Measurements from ENCODE around the gene ASIC1. TPM values are rescaled to one million over a fixed set of nuclear protein-coding genes. Genes with fewer than 3 reads are reported as not detected.

ASIC1 gene
- total RNA-seq (2022; extraction: Qiagen RNA extraction), result 5.0 to 6.3 TPM (median 5.3 TPM) in 5 replicates

DNA sequence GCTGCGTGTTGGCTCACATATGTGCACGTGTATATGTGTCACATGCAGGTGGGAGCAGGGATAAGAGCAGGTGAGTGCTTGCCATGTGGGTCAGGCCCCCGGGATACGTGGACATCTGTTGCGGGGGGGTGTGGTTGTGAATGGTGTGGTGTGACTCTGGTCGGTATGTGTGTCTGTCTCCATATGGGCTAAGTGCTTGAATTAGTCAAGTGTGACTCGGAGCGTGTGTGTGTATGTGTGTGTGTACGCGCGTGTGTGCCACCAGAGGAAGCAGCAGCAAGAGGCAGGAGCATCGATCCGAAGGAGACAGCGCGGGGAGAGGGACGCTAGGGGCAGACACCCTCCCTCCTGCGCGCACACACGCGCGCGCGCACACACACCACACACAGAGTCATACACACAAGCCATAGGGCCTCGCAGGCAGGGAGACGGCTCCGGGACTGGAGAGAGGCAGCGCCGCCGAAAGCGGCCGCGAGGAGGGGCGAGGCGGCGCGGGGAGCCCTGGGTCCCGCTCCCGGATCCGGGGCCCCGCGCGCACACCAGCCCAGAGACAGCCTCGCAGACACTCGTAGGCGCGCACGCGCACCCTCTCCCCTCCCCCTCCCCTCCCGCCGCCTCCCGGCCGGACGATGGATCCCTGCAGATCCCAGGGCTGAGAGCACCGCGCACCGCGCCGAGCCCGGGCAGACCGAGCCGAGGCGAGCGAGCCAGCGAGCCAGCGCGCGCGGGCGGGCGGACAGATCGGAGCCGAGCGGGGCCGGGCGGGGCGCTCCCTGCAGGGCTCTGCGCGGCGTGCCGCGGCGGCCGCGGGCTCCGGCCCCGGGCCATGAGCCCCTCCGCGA, at the start of gene ASIC1:
Gene ASIC1, plus strand, starts transcription at position 597 of the 842 bp plus-strand sequence. CDS start 1,171 bp downstream, outside the sequence.

DNA sequence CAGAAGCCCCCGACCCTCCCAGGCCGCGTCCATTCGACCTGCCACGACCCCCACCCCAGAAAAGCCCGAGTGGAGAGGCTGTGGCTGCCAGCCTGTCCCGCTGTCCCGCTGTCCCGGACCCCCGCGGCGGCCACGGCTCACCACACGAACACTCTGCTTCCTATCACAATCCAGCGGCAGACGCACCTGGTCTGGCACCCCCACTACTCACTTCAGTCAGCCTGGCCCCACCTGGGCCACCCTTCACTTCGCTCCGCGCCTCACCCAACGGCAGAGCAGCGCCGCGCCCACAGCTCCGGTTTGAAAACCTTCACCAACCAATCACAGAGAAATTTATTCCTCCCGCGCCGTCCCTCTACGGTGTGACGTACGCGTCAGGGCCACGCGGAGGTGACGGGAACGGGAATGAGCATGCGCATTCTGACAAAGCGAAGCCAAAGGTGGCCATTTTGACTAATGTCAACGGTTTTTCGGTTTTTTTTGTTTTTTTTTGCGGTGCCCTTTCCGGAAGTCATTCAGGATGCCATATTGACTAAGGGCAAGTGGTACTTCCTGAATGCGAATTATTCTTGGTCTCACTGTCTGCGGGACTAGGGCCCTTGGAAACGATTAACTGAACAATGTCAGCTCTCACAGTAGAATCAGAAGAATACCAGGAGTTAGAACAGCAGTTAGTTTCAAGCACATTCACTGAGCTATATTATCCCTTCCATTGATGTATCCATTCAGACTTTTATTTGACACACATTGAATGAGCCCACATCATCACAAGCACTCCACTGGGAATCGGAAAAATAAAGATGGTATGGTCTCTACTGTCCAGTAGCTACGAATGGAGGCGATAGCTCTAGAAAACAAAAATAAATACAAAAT, 32.0 kb upstream of the ASIC1 start, which contains the start of gene RACGAP1:
Gene RACGAP1, minus strand, starts transcription at position 308 of the 873 bp plus-strand sequence. CDS start 8,779 bp downstream, outside the sequence.

DNA sequence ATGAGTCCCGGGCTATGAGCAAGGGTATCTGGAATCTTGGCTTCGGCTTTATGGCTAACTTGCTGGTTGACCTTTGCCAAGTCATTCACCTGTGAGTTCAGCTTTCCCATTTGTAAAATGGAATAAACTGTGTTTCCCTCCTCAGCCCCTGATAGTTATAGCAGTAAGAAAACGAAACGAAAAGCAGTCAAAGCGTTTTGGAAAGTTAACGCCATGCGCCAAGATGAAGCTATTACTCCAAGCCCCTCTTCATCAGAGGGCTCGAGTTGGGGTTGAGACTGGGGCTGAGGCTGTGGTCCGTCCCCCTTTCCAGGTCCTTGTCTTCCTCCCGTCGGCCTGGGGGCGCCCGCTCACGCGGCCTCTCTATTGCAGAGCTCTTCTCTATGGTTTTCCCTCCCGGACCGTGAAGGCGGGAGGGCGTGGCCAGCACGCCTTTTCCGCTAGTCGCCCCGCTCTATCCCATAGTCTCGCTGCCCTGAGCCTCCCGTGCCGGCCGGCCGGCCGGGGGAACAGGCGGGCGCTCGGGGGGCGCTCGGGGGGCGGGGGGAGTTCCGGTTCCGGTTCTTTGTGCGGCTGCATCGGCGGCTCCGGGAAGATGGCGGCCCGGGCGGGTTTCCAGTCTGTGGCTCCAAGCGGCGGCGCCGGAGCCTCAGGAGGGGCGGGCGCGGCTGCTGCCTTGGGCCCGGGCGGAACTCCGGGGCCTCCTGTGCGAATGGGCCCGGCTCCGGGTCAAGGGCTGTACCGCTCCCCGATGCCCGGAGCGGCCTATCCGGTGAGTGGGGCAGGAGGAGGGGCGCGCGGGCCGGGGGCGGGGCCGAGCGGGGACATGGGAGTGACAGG, 27.6 kb downstream of the ASIC1 start, which contains the start of gene SMARCD1:
Gene SMARCD1, plus strand, starts transcription at position 568 of the 840 bp plus-strand sequence. Its CDS starts 28 bp downstream, at position 596.

DNA sequence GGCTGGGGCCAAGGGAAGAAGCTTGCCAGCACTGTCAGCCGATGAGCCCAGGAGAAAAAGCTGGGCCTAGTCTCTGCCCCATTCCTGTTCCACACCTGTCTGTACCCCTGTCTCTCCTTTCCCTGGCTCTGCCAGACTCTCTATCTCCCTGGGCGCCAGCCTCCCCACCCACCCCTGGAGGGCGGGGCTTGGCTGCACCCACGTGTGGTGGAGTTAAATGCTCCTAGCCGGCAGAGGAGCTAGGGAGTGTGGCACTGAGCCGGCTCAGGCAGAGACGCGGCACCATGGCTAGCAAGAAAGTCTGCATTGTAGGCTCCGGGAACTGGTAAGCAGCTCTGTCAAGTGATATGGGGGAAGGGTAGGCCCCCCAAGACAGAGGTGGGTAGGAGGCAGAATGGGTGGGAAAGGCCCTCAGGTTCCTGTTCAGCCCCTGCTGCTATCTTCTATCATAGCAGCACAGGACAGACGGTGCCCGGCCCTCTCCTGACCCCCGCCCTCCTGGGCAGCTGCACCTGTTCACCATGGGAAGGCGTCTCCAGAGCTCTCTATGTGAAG, 46.4 kb downstream of the ASIC1 start, which contains the start of gene GPD1:
Gene GPD1, plus strand, starts transcription at position 242 of the 555 bp plus-strand sequence. Its CDS starts 43 bp downstream, at position 285.

DNA sequence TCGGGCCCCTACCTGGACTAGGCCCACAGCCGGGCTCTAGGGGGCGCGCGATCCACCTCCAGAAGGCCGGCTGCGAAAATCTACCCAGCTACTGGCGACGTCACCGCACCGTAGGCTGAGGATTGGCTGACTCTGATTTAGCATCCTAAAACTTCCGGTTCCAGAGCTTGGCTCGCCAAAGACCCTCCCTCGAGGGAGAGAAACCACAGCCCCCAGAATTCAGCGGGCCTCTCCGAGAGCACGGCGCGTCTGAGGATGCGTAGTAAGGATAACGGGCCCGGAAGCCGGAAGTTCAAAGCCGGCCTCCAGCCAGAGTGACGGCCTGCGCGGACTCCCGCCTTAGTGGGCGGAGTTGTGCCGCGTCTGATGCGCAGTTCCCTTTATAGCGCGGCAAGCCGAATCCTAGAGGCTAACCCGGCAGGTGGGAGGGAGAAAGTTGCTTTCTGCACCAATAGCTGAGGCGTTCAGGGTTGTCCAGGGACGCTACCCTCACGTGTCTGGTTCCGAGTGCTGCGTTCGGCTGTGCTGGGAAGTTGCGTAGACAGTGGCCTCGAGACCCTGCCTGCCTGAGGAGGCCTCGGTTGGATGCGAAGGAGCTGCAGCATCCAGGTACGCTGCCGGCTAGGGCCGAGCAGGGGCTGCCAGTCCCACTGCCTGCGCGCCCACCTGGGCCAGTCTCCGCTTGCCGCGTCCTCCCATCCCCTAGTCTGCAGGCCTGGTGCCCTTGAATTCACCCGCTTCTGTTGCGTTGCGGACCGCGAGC, 54.5 kb downstream of the ASIC1 start, which contains the start of gene COX14:
Gene COX14, plus strand, starts transcription at position 544 of the 763 bp plus-strand sequence. CDS start 7,808 bp downstream, outside the sequence.

Other genes starting within 250 kb of the ASIC1 start
- 6.6 to 9.3 TPM (median 8.5 TPM) in 5 replicates for gene NCKAP5L, start 229.2 kb upstream of the ASIC1 start, total RNA-seq (2022; extraction: Qiagen RNA extraction)
- 3.7 to 4.3 TPM (median 4.0 TPM) in 5 replicates for gene BCDIN3D, start 214.5 kb upstream of the ASIC1 start, total RNA-seq (2022; extraction: Qiagen RNA extraction)
- not detected in 5 replicates for gene FAIM2, start 153.7 kb upstream of the ASIC1 start, total RNA-seq (2022; extraction: Qiagen RNA extraction)
- gene AQP2, start 106.9 kb upstream of the ASIC1 start, total RNA-seq (2022; extraction: Qiagen RNA extraction), result not detected in 5 replicates
- gene AQP5, start 95.7 kb upstream of the ASIC1 start, total RNA-seq (2022; extraction: Qiagen RNA extraction), result not detected in 5 replicates
- gene AQP6, start 84.6 kb upstream of the ASIC1 start, total RNA-seq (2022; extraction: Qiagen RNA extraction), result 0.11 TPM in 1 of 5 replicates, not detected in the others
- gene RACGAP1, start 32.1 kb upstream of the ASIC1 start, total RNA-seq (2022; extraction: Qiagen RNA extraction), result 70.3 to 82.6 TPM (median 78.4 TPM) in 5 replicates
- 63.3 to 72.2 TPM (median 65.3 TPM) in 5 replicates for gene SMARCD1, start 27.7 kb downstream of the ASIC1 start, total RNA-seq (2022; extraction: Qiagen RNA extraction)
- gene GPD1, start 46.4 kb downstream of the ASIC1 start, total RNA-seq (2022; extraction: Qiagen RNA extraction), result 0.14 to 0.30 TPM (median 0.18 TPM) in 5 replicates
- 70.9 to 74.5 TPM (median 72.4 TPM) in 5 replicates for gene COX14, start 54.6 kb downstream of the ASIC1 start, total RNA-seq (2022; extraction: Qiagen RNA extraction)
- 26.7 to 28.9 TPM (median 27.7 TPM) in 5 replicates for gene CERS5, start 109.8 kb downstream of the ASIC1 start, total RNA-seq (2022; extraction: Qiagen RNA extraction)
- gene LIMA1, start 225.9 kb downstream of the ASIC1 start, total RNA-seq (2022; extraction: Qiagen RNA extraction), result 5.2 to 7.8 TPM (median 6.2 TPM) in 5 replicates